PC-9 (cell line): ENCODE data around the gene CNGA4. TPM values are rescaled to one million over a fixed set of nuclear protein-coding genes. Genes with fewer than 3 reads are reported as not detected.

Experiments used
- BruUV-seq: library from RNA; stranded (reverse); fragments of 400-500 nt; replicated peaks from 2 replicates; lab custom pipeline; 2021; lab: Mats Ljungman, UMichigan
- CTCF ChIA-PET: fragments of 300-600 bp; sonication (Branson Sonifier 250); formaldehyde crosslinking; loops from one replicate; lab custom pipeline; 2022; ENCODE audit warnings: antibody characterized with exemption; lab: Charles Lee
- POLR2A ChIA-PET: fragments of 300-600 bp; sonication (Branson Sonifier 250); formaldehyde crosslinking; loops from one replicate; lab custom pipeline; 2022; ENCODE audit warnings: antibody characterized with exemption; ENCODE audit not compliant: unreplicated experiment; lab: Charles Lee
- DNase-seq, 2 experiments: peaks; one replicate each; pipeline versions ENCODE4 v3.0.0 to v3.0.0-alpha.2; 2015 to 2022; ENCODE audit warnings: mixed read lengths in 1 of 2
- H2AFZ ChIP-seq: fragments of 200-600 bp; sonication (generic); 2 replicates; pipeline ENCODE4 v1.8.1; 2017; ENCODE audit warnings: antibody characterized with exemption
- H3F3A ChIP-seq: fragments of 200-600 bp; sonication (generic); 2 replicates; pipeline ENCODE4 v1.8.1; 2017; ENCODE audit warnings: antibody characterized with exemption, mild to moderate bottlenecking, low read depth; ENCODE audit not compliant: insufficient read depth
- H3K27ac ChIP-seq: fragments of 200-600 bp; sonication (generic); 2 replicates; pipeline ENCODE4 v1.6.1; 2016; ENCODE audit warnings: mixed run types
- H3K27me3 ChIP-seq: fragments of 200-600 bp; sonication (generic); 2 replicates; pipeline ENCODE4 v1.6.1; 2016; ENCODE audit warnings: low read depth, mixed run types; ENCODE audit not compliant: insufficient read depth
- H3K36me3 ChIP-seq: fragments of 200-600 bp; sonication (generic); 2 replicates; pipeline ENCODE4 v1.6.1; 2016; ENCODE audit warnings: low read depth, mixed run types
- H3K4me1 ChIP-seq: fragments of 200-600 bp; sonication (generic); replicated peaks from 2 replicates; pipeline ENCODE4 v1.6.1; 2016; ENCODE audit warnings: mixed run types; ENCODE audit not compliant: insufficient read depth
- H3K4me2 ChIP-seq: fragments of 200-600 bp; sonication (generic); 2 replicates; pipeline ENCODE4 v1.6.1; 2017; ENCODE audit warnings: mixed run types
- H3K4me3 ChIP-seq: fragments of 200-600 bp; sonication (generic); 2 replicates; pipeline ENCODE4 v1.6.1; 2016; ENCODE audit warnings: mixed run types
- H3K79me2 ChIP-seq: fragments of 200-600 bp; sonication (generic); 2 replicates; pipeline ENCODE4 v1.6.1; 2017; ENCODE audit warnings: low read depth, mixed run types
- H3K9me2 ChIP-seq: fragments of 200-600 bp; sonication (generic); 2 replicates; pipeline ENCODE4 v1.8.1; 2017; ENCODE audit warnings: mild to moderate bottlenecking; ENCODE audit not compliant: insufficient read depth
- H3K9me3 ChIP-seq: fragments of 200-600 bp; sonication (generic); 2 replicates; pipeline ENCODE4 v1.8.1; 2016; ENCODE audit warnings: low read depth; ENCODE audit not compliant: insufficient read depth
- H4K20me1 ChIP-seq: fragments of 200-600 bp; sonication (generic); 2 replicates; pipeline ENCODE4 v1.8.1; 2017; ENCODE audit not compliant: insufficient read depth
- CTCF ChIP-seq: fragments of 200-600 bp; sonication (generic); conservative IDR thresholded peaks from 2 replicates; pipeline ENCODE4 v1.6.1; 2017; ENCODE audit warnings: mixed run types, antibody characterized with exemption, mild to moderate bottlenecking, moderate library complexity
- EZH2 ChIP-seq: fragments of 200-600 bp; sonication (generic); IDR thresholded peaks from 2 replicates; pipeline ENCODE4 v1.8.0; 2017; ENCODE audit warnings: antibody characterized with exemption, low read depth
- intact Hi-C: fragments of 100-400 bp; cut with micrococcal nuclease; formaldehyde crosslinking; loops from one replicate; pipeline ENCODE4 v1.10.0; 2022; ENCODE audit not compliant: unreplicated experiment
- total RNA-seq: library from RNA; stranded (reverse); gene quantifications from 2 replicates; pipeline ENCODE4 v1.2.3, GENCODE V29; 2021

Gene CNGA4
- total RNA-seq, 1 experiment from 2014 or later = 0.20 TPM

GRCh38 chr11:6214530-6214929 lies 24.4 kb upstream of the CNGA4 start:
- no peaks in the 10 kb centered on the region for H3K79me2 ChIP-seq
- CTCF ChIA-PET = no interaction called here
- H3K27me3 ChIP-seq = no peaks in the 10 kb centered on the region
- no peaks in the 10 kb centered on the region for H3K9me3 ChIP-seq
- no peaks in the 10 kb centered on the region for H3K9me2 ChIP-seq
- H3K4me1 ChIP-seq = no peaks in the 10 kb centered on the region
- H4K20me1 ChIP-seq = no peaks in the 10 kb centered on the region
- no peak for TF ChIP-seq CTCF
- TF ChIP-seq EZH2 = no peak
- H3F3A ChIP-seq = no peaks in the 10 kb centered on the region
- no peak for DNase-seq
- H3K4me2 ChIP-seq = no peak overlapping the region
- intact Hi-C loops = no loop called here
- BruUV-seq = no TSS peak
- no peaks in the 10 kb centered on the region for H3K36me3 ChIP-seq
- POLR2A ChIA-PET = no interaction called here
- H2AFZ ChIP-seq = no peak overlapping the region
- H3K4me3 ChIP-seq = no peak overlapping the region
- no peak overlapping the region for H3K27ac ChIP-seq

GRCh38 chr11:6216501-6216900 lies 22.4 kb upstream of the CNGA4 start:
- Histone ChIP-seq H3K27ac (no peak overlapping the region), H3K4me3 (no peak overlapping the region), H3K4me1 (no peaks in the 10 kb centered on the region), H3K9me3 (no peaks in the 10 kb centered on the region), H3K4me2 (no peak overlapping the region), H3F3A (no peaks in the 10 kb centered on the region), H2AFZ (no peak overlapping the region), H3K36me3 (no peaks in the 10 kb centered on the region), H3K9me2 (no peaks in the 10 kb centered on the region), H4K20me1 (no peaks in the 10 kb centered on the region), H3K27me3 (no peaks in the 10 kb centered on the region), H3K79me2 (no peaks in the 10 kb centered on the region)
- intact Hi-C loops = no loop called here
- ChIA-PET POLR2A (no interaction called here), CTCF (no interaction called here)
- no TSS peak for BruUV-seq
- DNase-seq = no peak
- TF ChIP-seq EZH2 = no peak
- TF ChIP-seq CTCF = no peak

GRCh38 chr11:6217722-6218121 lies 21.2 kb upstream of the CNGA4 start:
- no peaks in the 10 kb centered on the region for H3K9me3 ChIP-seq
- no peak for DNase-seq
- H3K9me2 ChIP-seq = no peaks in the 10 kb centered on the region
- H2AFZ ChIP-seq = no peak overlapping the region
- intact Hi-C loops = no loop called here
- CTCF ChIA-PET = interaction anchor here (0.6 kb wide), 1 partner anchor 314 kb away, joined by 3 read pairs; no protein-coding TSS in a partner anchor
- TF ChIP-seq EZH2 = no peak
- TF ChIP-seq CTCF = no peak
- POLR2A ChIA-PET = no interaction called here
- BruUV-seq = no TSS peak
- no peak overlapping the region for H3K4me3 ChIP-seq
- H3K4me2 ChIP-seq = no peak overlapping the region
- H4K20me1 ChIP-seq = no peaks in the 10 kb centered on the region
- no peaks in the 10 kb centered on the region for H3K79me2 ChIP-seq
- no peaks in the 10 kb centered on the region for H3K4me1 ChIP-seq
- H3K36me3 ChIP-seq = no peaks in the 10 kb centered on the region
- H3K27ac ChIP-seq = no peak overlapping the region
- H3F3A ChIP-seq = no peaks in the 10 kb centered on the region
- no peaks in the 10 kb centered on the region for H3K27me3 ChIP-seq
